Measurements from ENCODE around the gene HES4. TPM values are rescaled to one million over a fixed set of nuclear protein-coding genes. Genes with fewer than 3 reads are reported as not detected.
"Not testable (repeated sequence)": the region's sequence is repeated elsewhere in the genome, so short reads cannot be mapped to it uniquely, and the experiment has no call there.

HES4 gene
- total and polyA plus RNA-seq, 8 donors = 4.0 to 212 (median 29.3) TPM; not detected in 1

DNA sequence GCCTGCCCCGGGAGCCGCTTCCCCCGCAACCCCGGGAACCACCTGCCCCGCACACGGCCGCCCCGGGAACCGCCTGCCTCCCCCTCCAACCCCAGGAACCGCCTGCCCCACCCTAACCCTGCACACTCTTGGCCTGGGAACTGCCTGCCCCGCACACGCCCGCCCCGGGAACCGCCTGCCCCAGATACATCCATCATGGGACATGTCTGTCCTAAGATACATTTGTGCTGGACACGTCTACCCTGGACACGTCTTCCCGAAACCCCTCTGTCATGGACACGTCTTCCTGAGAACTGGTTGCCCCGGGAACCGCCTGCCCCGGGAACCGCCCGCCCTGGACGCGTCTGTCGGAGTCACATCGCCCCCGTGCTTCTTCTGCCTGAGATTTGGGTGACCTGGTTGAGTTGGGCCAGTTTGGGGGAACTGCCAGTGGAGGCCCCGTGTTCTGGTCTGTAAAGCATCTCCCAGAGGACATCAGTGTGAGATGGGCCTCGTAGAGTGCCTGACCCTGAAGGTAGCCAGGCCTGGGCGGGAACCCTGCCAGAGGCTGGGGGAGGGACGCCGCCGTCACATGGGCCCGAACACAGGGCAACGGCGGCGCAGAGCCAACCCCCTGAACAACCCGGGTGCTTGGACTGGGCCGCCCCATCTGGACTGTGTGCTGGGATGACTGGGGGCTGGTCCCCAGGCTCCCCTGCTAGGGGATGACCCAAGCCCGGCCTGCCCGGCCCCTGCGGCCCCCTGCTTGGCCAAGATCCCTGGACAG is 21.6 kb downstream of the HES4 start:
- 79 to 85% (median 83%) methylated on average over 22 to 44 of the region's 44 CpGs for WGBS, 5 donors
- TF ChIP-seq EP300 (IDR thresholded peaks at IDR 0.05) = no peak
- TF ChIP-seq POLR2A (IDR thresholded peaks at IDR 0.05) = no peak
- TF ChIP-seq POLR2AphosphoS5 (IDR thresholded peaks at IDR 0.05) = no peak
- TF ChIP-seq, protein P1, sequence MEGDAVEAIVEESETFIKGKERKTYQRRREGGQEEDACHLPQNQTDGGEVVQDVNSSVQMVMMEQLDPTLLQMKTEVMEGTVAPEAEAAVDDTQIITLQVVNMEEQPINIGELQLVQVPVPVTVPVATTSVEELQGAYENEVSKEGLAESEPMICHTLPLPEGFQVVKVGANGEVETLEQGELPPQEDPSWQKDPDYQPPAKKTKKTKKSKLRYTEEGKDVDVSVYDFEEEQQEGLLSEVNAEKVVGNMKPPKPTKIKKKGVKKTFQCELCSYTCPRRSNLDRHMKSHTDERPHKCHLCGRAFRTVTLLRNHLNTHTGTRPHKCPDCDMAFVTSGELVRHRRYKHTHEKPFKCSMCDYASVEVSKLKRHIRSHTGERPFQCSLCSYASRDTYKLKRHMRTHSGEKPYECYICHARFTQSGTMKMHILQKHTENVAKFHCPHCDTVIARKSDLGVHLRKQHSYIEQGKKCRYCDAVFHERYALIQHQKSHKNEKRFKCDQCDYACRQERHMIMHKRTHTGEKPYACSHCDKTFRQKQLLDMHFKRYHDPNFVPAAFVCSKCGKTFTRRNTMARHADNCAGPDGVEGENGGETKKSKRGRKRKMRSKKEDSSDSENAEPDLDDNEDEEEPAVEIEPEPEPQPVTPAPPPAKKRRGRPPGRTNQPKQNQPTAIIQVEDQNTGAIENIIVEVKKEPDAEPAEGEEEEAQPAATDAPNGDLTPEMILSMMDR (IDR thresholded peaks at IDR 0.05) = no peak
- no peak for DNase-seq
- Histone ChIP-seq H3K4me1 (peaks cover 7 to 15% (median 12%) of the 10 kb centered on the region in 4 donors), H3K4me3 (no peak overlapping the region), H3K9me3 (no peaks in the 10 kb centered on the region), H3K36me3 (no peaks in the 10 kb centered on the region), H3K27me3 (peaks cover 0 to 72% (median 34%) of the 10 kb centered on the region in 3 donors), H3K27ac (no peak overlapping the region)
- intact Hi-C loops (cut with DNase I; ENCODE audit: low total_unique reads) = loop anchor here (5.0 kb wide), 1 partner anchor 74 kb away; no protein-coding TSS in a partner anchor

DNA sequence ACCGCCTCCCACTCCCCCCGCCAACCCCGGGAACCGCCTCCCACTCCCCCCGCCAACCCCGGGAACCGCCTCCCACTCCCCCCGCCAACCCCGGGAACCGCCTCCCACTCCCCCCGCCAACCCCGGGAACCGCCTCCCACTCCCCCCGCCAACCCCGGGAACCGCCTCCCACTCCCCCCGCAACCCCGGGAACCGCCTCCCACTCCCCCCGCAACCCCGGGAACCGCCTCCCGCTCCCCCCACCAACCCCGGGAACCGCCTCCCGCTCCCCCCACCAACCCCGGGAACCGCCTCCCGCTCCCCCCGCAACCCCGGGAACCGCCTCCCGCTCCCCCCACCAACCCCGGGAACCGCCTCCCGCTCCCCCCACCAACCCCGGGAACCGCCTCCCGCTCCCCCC is 23.1 kb downstream of the HES4 start:
- not testable (repeated sequence) for DNase-seq
- 59 to 66% (median 60%) methylated on average over 3 to 16 of the region's 39 CpGs; no CpG with 5 or more reads in 1 of the 5 donors for WGBS, 5 donors

GRCh38 chr1:975896-976683 is 23.8 kb downstream of the HES4 start:
- TF ChIP-seq POLR2A (IDR thresholded peaks at IDR 0.05) (no peak), POLR2AphosphoS5 (IDR thresholded peaks at IDR 0.05) (no peak), EP300 (IDR thresholded peaks at IDR 0.05) (no peak)
- TF ChIP-seq, protein P1 (IDR thresholded peaks at IDR 0.05) = peak in 5 of 7 experiments; percentile 49 to 74 (median 53)
- H3K4me3 ChIP-seq = peak overlapping the region; percentile 38 to 50 (median 41)
- peak; percentile 74 to 85 for DNase-seq
- H3K4me1 ChIP-seq = peaks cover 7 to 15% (median 12%) of the 10 kb centered on the region in 4 donors
- H3K36me3 ChIP-seq = no peaks in the 10 kb centered on the region
- 1 to 5% (median 4%) methylated on average over 22 to 40 of the region's 40 CpGs for WGBS, 5 donors
- peak overlapping the region in 3 of 5 donors; percentile 35 to 62 (median 59) for H3K27ac ChIP-seq
- intact Hi-C loops (cut with DNase I; ENCODE audit: low total_unique reads) = loop anchor here (5.0 kb wide), 1 partner anchor 76 kb away; no protein-coding TSS in a partner anchor
- H3K27me3 ChIP-seq = peaks cover 11 to 72% (median 28%) of the 10 kb centered on the region in 3 donors
- H3K9me3 ChIP-seq = no peaks in the 10 kb centered on the region

More for the DNA sequence above, 23.1 kb downstream of the HES4 start:
- H3K9me3 ChIP-seq, H3K36me3 ChIP-seq, H3K4me3 ChIP-seq, H3K27ac ChIP-seq: not testable (repeated sequence)
- Histone ChIP-seq H3K4me1 (peaks cover 7 to 15% (median 12%) of the 10 kb centered on the region in 4 donors), H3K27me3 (peaks cover 6 to 72% (median 28%) of the 10 kb centered on the region in 3 donors)
- intact Hi-C loops (cut with DNase I; ENCODE audit: low total_unique reads) = loop anchor here (5.0 kb wide), 1 partner anchor 76 kb away; no protein-coding TSS in a partner anchor

GRCh38 chr1:975365-975764 is 24.5 kb downstream of the HES4 start:
- Histone ChIP-seq H3K4me1 (peaks cover 7 to 15% (median 12%) of the 10 kb centered on the region in 4 donors), H3K27ac (no peak overlapping the region), H3K4me3 (no peak overlapping the region), H3K9me3 (no peaks in the 10 kb centered on the region), H3K36me3 (no peaks in the 10 kb centered on the region), H3K27me3 (peaks cover 11 to 75% (median 35%) of the 10 kb centered on the region in 3 donors)
- no peak for DNase-seq
- WGBS, 5 donors = 38 to 75% (median 68%) methylated on average over 6 to 9 of the region's 9 CpGs
- TF ChIP-seq POLR2AphosphoS5 (IDR thresholded peaks at IDR 0.05) (no peak), POLR2A (IDR thresholded peaks at IDR 0.05) (no peak), EP300 (IDR thresholded peaks at IDR 0.05) (no peak)
- TF ChIP-seq, protein P1 (IDR thresholded peaks at IDR 0.05) = no peak
- intact Hi-C loops (cut with DNase I; ENCODE audit: low total_unique reads) = loop anchor here (5.0 kb wide), 1 partner anchor 77 kb away; no protein-coding TSS in a partner anchor

Measured in stomach (tissue), 9 donors.